SK-N-SH (cell line): ENCODE data around the gene MOB2. TPM values are rescaled to one million over a fixed set of nuclear protein-coding genes. Genes with fewer than 3 reads are reported as not detected.

Source experiments
- CTCF ChIA-PET: fragments of 300-600, 350-600 bp; formaldehyde crosslinking; extraction: SDS; loops from one replicate; lab custom pipeline; 2021; lab: Yijun Ruan, JAX
- POLR2A ChIA-PET: fragments of 350-600 bp; sonication (Branson Sonifier 250); formaldehyde crosslinking; extraction: SDS; loops from one replicate; lab custom pipeline; 2020; ENCODE audit warnings: antibody characterized with exemption, inconsistent platforms; lab: Yijun Ruan, JAX
- DNase-seq: peaks from one replicate; pipeline ENCODE4 v3.0.0; 2012
- H2AFZ ChIP-seq: fragments of 200-600 bp; sonication (generic); 2 replicates; pipeline ENCODE4 v1.8.1; 2016; ENCODE audit warnings: antibody characterized with exemption, mild to moderate bottlenecking, low read depth
- H3F3A ChIP-seq: fragments of 200-600 bp; sonication (generic); replicated peaks from 2 replicates; pipeline ENCODE3; 2016; ENCODE audit warnings: antibody characterized with exemption, mild to moderate bottlenecking; ENCODE audit not compliant: insufficient read depth
- H3K27ac ChIP-seq, 2 experiments: fragments of 200-500 bp in 1 of 2; fragments of 200-600 bp in 1 of 2; sonication (Bioruptor generic) in 1 of 2; sonication (generic), shearing (Covaris generic) in 1 of 2; 2 replicates each; pipeline versions ENCODE4 v1.5.1 to v1.6.1; 2014 to 2016; ENCODE audit warnings: low read depth in 2 of 2, inconsistent platforms in 1 of 2, low read length in 1 of 2, mild to moderate bottlenecking in 1 of 2, mixed read lengths in 1 of 2
- H3K27me3 ChIP-seq: fragments of 200-600 bp; sonication (generic), shearing (Covaris generic); 2 replicates; pipeline ENCODE4 v1.6.1; 2016; ENCODE audit warnings: mixed run types; ENCODE audit not compliant: insufficient read depth
- H3K36me3 ChIP-seq, 2 experiments: fragments of 200-500 bp in 1 of 2; fragments of 200-600 bp in 1 of 2; sonication (Bioruptor generic) in 1 of 2; sonication (generic) in 1 of 2; replicated peaks in 1 of 2; 2 replicates each; pipeline versions ENCODE3 to v1.5.1; 2014 to 2016; ENCODE audit warnings: low read length in 1 of 2, mild to moderate bottlenecking in 1 of 2; ENCODE audit not compliant: insufficient read depth in 2 of 2, control insufficient read depth in 1 of 2
- H3K4me1 ChIP-seq, 2 experiments: fragments of 200-500 bp in 1 of 2; fragments of 200-600 bp in 1 of 2; sonication (Bioruptor generic) in 1 of 2; sonication (generic), shearing (Covaris generic) in 1 of 2; 2 replicates each; pipeline versions ENCODE4 v1.5.1 to v1.6.1; 2014 to 2016; ENCODE audit warnings: low read depth in 1 of 2, low read length in 1 of 2, mixed run types in 1 of 2; ENCODE audit not compliant: insufficient read depth in 2 of 2, control insufficient read depth in 1 of 2
- H3K4me2 ChIP-seq: fragments of 200-600 bp; sonication (generic), shearing (Covaris generic); 2 replicates; pipeline ENCODE4 v1.6.1; 2017; ENCODE audit warnings: mixed run types
- H3K4me3 ChIP-seq, 2 experiments: fragments of 200-500 bp in 1 of 2; fragments of 200-600 bp in 1 of 2; sonication (Bioruptor generic) in 1 of 2; sonication (generic), shearing (Covaris generic) in 1 of 2; 2 replicates each; pipeline versions ENCODE4 v1.5.1 to v1.8.1; 2014 to 2016; ENCODE audit warnings: low read depth in 2 of 2, inconsistent platforms in 1 of 2, low read length in 1 of 2, mild to moderate bottlenecking in 1 of 2, mixed read lengths in 1 of 2, moderate library complexity in 1 of 2
- H3K79me2 ChIP-seq: fragments of 200-600 bp; sonication (generic); 2 replicates; pipeline ENCODE4 v1.8.1; 2017; ENCODE audit warnings: mild to moderate bottlenecking; ENCODE audit not compliant: insufficient read depth
- H3K9ac ChIP-seq: fragments of 200-600 bp; sonication (generic); 2 replicates; pipeline ENCODE4 v1.6.1; 2017; ENCODE audit warnings: mixed run types
- H3K9me2 ChIP-seq: fragments of 200-600 bp; sonication (generic); 2 replicates; pipeline ENCODE4 v1.6.1; 2017; ENCODE audit warnings: mixed run types
- H3K9me3 ChIP-seq: fragments of 200-600 bp; sonication (generic); 2 replicates; pipeline ENCODE4 v1.6.1; 2017; ENCODE audit warnings: mixed run types, mild to moderate bottlenecking, moderate library complexity
- H4K20me1 ChIP-seq: fragments of 200-600 bp; sonication (generic); 2 replicates; pipeline ENCODE4 v1.6.1; 2017; ENCODE audit warnings: mild to moderate bottlenecking, mixed run types; ENCODE audit not compliant: insufficient read depth
- CHD2 ChIP-seq: fragments of 150-350 bp; IDR thresholded peaks from 2 replicates; pipeline ENCODE4 v1.6.1; 2018; ENCODE audit warnings: low read length; ENCODE audit not compliant: partially characterized antibody
- FOXJ3 ChIP-seq: sonication (generic); formaldehyde crosslinking; IDR thresholded peaks from 2 replicates; pipeline ENCODE4 v1.5.1; 2020; ENCODE audit warnings: mild to moderate bottlenecking, missing genetic modification reagents
- GATA2 ChIP-seq: sonication (generic); formaldehyde crosslinking; IDR thresholded peaks from 2 replicates; pipeline ENCODE4 v1.5.0; 2020; ENCODE audit warnings: mild to moderate bottlenecking, missing genetic modification reagents
- NRF1 ChIP-seq: IDR thresholded peaks from 2 replicates; pipeline ENCODE4 v1.6.1; 2012; ENCODE audit warnings: low read depth, mild to moderate bottlenecking, low read length
- POLR2AphosphoS5 ChIP-seq: IDR thresholded peaks from 2 replicates; pipeline ENCODE4 v1.6.1; 2012; ENCODE audit warnings: low read depth, low read length
- RXRA ChIP-seq: IDR thresholded peaks from 2 replicates; pipeline ENCODE4 v1.4.0; 2012; ENCODE audit warnings: low read depth, mild to moderate bottlenecking, borderline replicate concordance
- SIN3A ChIP-seq: IDR thresholded peaks from 2 replicates; pipeline ENCODE4 v1.6.1; 2012; ENCODE audit warnings: low read depth, mild to moderate bottlenecking, low read length, moderate library complexity, borderline replicate concordance
- YY1 ChIP-seq: IDR thresholded peaks from 2 replicates; pipeline ENCODE4 v1.4.0; 2012; ENCODE audit warnings: low read depth, mild to moderate bottlenecking
- WGBS: methylation state at CpG from one replicate; pipeline ENCODE4 v1.1.6; 2017; ENCODE audit warnings: low lambda C conversion rate; 5-methylcytosine and 5-hydroxymethylcytosine counted together
- polyA plus RNA-seq, 3 experiments: library from polyadenylated mRNA; depleted of rRNA; stranded (reverse); fragments of >200 nt; gene quantifications; 2 replicates each; pipeline ENCODE4 v1.2.3, GENCODE V29; 2012
- TF ChIP-seq, protein P1 (sequence below): IDR thresholded peaks from 2 replicates; pipeline ENCODE4 v1.4.0; 2012; ENCODE audit warnings: low read depth
- TF ChIP-seq, protein P2 (sequence below): IDR thresholded peaks from 2 replicates; pipeline ENCODE4 v1.4.0; 2012; ENCODE audit warnings: low read depth, borderline replicate concordance
- TF ChIP-seq, protein P3 (sequence below): IDR thresholded peaks from 2 replicates; pipeline ENCODE4 v1.6.1; 2012; ENCODE audit warnings: mild to moderate bottlenecking, low read depth, low read length, moderate library complexity

The MOB2 gene
- polyA plus RNA-seq, 1 of the 3 experiments (the other 2 are of a cell fraction): 45.8 TPM

DNA sequence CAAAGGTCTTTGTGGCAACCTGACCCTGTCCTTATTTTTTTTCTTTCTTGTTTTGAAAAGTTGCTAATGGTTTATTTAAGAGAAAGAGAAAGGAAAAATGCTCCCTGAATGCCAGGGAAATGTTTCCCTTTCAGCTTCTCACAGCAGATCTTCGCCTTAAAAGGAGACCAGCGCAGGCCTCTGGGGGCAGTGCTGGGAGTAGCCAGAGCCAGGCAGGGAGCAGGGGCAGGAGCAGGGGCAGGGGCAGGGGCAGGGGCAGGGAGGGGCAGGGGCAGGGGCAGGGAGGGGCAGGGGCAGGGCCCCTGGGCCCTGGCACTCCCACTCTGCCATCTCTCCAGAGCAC lies 5.1 kb downstream of the MOB2 start:
- WGBS: 94% methylated on average over 2 of the region's 2 CpGs
- H3K4me1 ChIP-seq: peaks cover 0 to 9% of the 10 kb centered on the region in 2 experiments; a peak in 1 of 4 replicates
- peaks cover 50% of the 10 kb centered on the region for H4K20me1 ChIP-seq
- no peaks in the 10 kb centered on the region for H3K9me3 ChIP-seq
- POLR2A ChIA-PET: no interaction called here
- no peaks in the 10 kb centered on the region for H3F3A ChIP-seq
- H3K9me2 ChIP-seq: no peaks in the 10 kb centered on the region
- no peak overlapping the region for H3K27ac ChIP-seq
- H3K4me3 ChIP-seq: no peak overlapping the region
- TF ChIP-seq, protein P1, sequence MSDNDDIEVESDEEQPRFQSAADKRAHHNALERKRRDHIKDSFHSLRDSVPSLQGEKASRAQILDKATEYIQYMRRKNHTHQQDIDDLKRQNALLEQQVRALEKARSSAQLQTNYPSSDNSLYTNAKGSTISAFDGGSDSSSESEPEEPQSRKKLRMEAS: no peak
- TF ChIP-seq CHD2: no peak
- no peak for TF ChIP-seq NRF1
- TF ChIP-seq, protein P2, sequence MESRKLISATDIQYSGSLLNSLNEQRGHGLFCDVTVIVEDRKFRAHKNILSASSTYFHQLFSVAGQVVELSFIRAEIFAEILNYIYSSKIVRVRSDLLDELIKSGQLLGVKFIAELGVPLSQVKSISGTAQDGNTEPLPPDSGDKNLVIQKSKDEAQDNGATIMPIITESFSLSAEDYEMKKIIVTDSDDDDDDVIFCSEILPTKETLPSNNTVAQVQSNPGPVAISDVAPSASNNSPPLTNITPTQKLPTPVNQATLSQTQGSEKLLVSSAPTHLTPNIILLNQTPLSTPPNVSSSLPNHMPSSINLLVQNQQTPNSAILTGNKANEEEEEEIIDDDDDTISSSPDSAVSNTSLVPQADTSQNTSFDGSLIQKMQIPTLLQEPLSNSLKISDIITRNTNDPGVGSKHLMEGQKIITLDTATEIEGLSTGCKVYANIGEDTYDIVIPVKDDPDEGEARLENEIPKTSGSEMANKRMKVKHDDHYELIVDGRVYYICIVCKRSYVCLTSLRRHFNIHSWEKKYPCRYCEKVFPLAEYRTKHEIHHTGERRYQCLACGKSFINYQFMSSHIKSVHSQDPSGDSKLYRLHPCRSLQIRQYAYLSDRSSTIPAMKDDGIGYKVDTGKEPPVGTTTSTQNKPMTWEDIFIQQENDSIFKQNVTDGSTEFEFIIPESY: no peak
- TF ChIP-seq, protein P3, sequence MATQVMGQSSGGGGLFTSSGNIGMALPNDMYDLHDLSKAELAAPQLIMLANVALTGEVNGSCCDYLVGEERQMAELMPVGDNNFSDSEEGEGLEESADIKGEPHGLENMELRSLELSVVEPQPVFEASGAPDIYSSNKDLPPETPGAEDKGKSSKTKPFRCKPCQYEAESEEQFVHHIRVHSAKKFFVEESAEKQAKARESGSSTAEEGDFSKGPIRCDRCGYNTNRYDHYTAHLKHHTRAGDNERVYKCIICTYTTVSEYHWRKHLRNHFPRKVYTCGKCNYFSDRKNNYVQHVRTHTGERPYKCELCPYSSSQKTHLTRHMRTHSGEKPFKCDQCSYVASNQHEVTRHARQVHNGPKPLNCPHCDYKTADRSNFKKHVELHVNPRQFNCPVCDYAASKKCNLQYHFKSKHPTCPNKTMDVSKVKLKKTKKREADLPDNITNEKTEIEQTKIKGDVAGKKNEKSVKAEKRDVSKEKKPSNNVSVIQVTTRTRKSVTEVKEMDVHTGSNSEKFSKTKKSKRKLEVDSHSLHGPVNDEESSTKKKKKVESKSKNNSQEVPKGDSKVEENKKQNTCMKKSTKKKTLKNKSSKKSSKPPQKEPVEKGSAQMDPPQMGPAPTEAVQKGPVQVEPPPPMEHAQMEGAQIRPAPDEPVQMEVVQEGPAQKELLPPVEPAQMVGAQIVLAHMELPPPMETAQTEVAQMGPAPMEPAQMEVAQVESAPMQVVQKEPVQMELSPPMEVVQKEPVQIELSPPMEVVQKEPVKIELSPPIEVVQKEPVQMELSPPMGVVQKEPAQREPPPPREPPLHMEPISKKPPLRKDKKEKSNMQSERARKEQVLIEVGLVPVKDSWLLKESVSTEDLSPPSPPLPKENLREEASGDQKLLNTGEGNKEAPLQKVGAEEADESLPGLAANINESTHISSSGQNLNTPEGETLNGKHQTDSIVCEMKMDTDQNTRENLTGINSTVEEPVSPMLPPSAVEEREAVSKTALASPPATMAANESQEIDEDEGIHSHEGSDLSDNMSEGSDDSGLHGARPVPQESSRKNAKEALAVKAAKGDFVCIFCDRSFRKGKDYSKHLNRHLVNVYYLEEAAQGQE: no peak
- no peak for TF ChIP-seq FOXJ3 (CRISPR knock-in tag)
- no peak for TF ChIP-seq SIN3A
- no peak for TF ChIP-seq YY1
- TF ChIP-seq, all 33 proteins: peak for 0
- no peak overlapping the region for H3K9ac ChIP-seq
- no peak overlapping the region for H3K4me2 ChIP-seq
- H2AFZ ChIP-seq: no peak overlapping the region
- no peak for DNase-seq
- H3K36me3 ChIP-seq: peaks cover 7 to 28% of the 10 kb centered on the region in 2 experiments
- peaks cover 13% of the 10 kb centered on the region; the same call in 1 of the 2 replicates for H3K79me2 ChIP-seq
- H3K27me3 ChIP-seq: no peaks in the 10 kb centered on the region
- CTCF ChIA-PET: interaction anchor here (1.0 kb wide), 1 partner anchor 24 kb away, joined by 3 read pairs; no protein-coding TSS in a partner anchor

DNA sequence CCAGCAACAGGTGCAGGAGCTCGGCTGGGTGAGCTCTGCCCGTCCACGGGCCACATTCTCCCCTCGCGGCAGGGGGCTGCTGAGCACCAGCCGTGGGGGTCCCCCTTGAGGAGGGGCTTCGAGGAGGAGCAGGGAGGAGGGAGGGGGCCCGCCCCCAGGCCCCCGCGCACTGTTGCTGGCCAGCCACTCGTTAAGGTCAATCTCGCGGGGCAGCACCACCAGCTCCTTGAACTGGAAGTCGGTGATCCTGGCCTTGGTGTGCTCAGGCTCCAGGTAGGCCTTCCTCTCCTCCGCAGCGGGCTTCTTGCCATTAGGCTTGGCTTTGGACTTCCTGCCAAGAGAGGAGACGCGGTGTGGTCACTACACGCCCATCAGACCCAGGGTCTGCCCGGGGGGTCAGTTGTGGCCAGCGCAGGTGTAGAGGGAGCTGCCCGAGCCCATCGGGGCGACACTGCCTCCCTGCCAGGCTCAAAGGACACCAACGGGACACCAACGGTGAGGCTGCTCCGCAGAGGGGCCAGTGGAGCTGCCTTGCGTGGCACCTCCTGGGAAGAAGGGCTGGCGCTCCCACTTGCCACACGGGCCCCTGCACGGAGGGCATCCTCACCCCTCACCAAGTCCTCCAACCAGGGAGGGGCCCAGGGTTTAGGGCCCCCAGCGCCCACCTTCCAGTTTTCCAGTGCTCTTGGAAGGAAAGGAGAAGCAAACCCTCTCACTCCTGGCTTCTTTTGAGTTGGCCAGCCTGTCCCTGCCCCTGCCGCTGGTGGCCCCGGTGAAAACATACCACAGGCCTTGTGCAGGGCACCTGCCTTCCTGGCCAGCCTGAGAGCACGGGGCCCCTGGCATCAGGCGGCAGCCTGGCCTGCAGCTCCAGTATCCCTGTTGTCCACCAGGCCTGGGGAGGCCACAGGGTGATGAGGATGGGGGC lies 5.8 kb downstream of the MOB2 start:
- peaks cover 8 to 35% of the 10 kb centered on the region in 2 experiments for H3K36me3 ChIP-seq
- H3K9me3 ChIP-seq: no peaks in the 10 kb centered on the region
- H2AFZ ChIP-seq: no peak overlapping the region
- no peak overlapping the region for H3K9ac ChIP-seq
- peaks cover 0 to 3% of the 10 kb centered on the region in 2 experiments; a peak in 1 of 4 replicates for H3K4me1 ChIP-seq
- H3K27me3 ChIP-seq: no peaks in the 10 kb centered on the region
- H3K27ac ChIP-seq: no peak overlapping the region
- peaks cover 13% of the 10 kb centered on the region; the same call in 1 of the 2 replicates for H3K79me2 ChIP-seq
- H3K9me2 ChIP-seq: no peaks in the 10 kb centered on the region
- POLR2A ChIA-PET: no interaction called here
- H3K4me2 ChIP-seq: no peak overlapping the region
- H4K20me1 ChIP-seq: peaks cover 43% of the 10 kb centered on the region
- no peak for TF ChIP-seq POLR2AphosphoS5
- TF ChIP-seq GATA2 (CRISPR knock-in tag): no peak
- no peak for TF ChIP-seq RXRA
- TF ChIP-seq CHD2: no peak
- TF ChIP-seq, all 33 proteins: peak for 0
- CTCF ChIA-PET: interaction anchor here (1.0 to 2.1 kb wide), 2 partner anchors 25 to 35 kb away, joined by 3 to 9 read pairs; no protein-coding TSS in a partner anchor
- WGBS: 95% methylated on average over 23 of the region's 36 CpGs
- no peak for DNase-seq
- Histone ChIP-seq H3F3A (no peaks in the 10 kb centered on the region), H3K4me3 (no peak overlapping the region)
